Activated CD8-positive, alpha-beta T cell treated with anti-CD3 and anti-CD28 coated beads for 36 hours (primary cell): ENCODE results near the gene RPL27A. TPM values are rescaled to one million over a fixed set of nuclear protein-coding genes. Genes with fewer than 3 reads are reported as not detected.

Experiments used
- ATAC-seq: fragments of 200-7000 bp; cut with Tn5 transposase; one replicate; pipeline ENCODE4 v1.10.0; 2021; ENCODE audit warnings: mild to moderate bottlenecking, moderate library complexity
- CTCF ChIA-PET: fragments of 350-600 bp; sonication (Branson Sonifier 250); formaldehyde crosslinking; loops from one replicate; lab custom pipeline; 2021; ENCODE audit warnings: antibody characterized with exemption; lab: Charles Lee
- POLR2A ChIA-PET: fragments of 350-600 bp; sonication (Branson Sonifier 250); formaldehyde crosslinking; loops from one replicate; lab custom pipeline; 2021; ENCODE audit warnings: antibody characterized with exemption; lab: Charles Lee
- DNase-seq: peaks from one replicate; pipeline ENCODE4 v3.0.0-alpha.2; 2020
- H3K27ac Mint-ChIP-seq: one replicate; pipeline ENCODE4 v1.8.0; 2021; ENCODE audit warnings: mild to moderate bottlenecking, mixed read lengths
- H3K27me3 Mint-ChIP-seq: one replicate; pipeline ENCODE4 v1.8.0; 2021; ENCODE audit warnings: mixed read lengths
- H3K36me3 Mint-ChIP-seq: one replicate; pipeline ENCODE4 v1.8.0; 2021; ENCODE audit warnings: low read depth, mixed read lengths
- H3K4me1 Mint-ChIP-seq: one replicate; pipeline ENCODE4 v1.8.0; 2021; ENCODE audit warnings: low read depth, mixed read lengths
- H3K4me3 Mint-ChIP-seq: one replicate; pipeline ENCODE4 v1.8.0; 2021; ENCODE audit warnings: mild to moderate bottlenecking, moderate library complexity, mixed read lengths
- H3K9me3 Mint-ChIP-seq: one replicate; pipeline ENCODE4 v1.8.0; 2021; ENCODE audit warnings: mixed read lengths
- CTCF ChIP-seq: fragments of 200-600 bp; IDR thresholded peaks from one replicate; pipeline ENCODE4 v1.8.0; 2022; ENCODE audit warnings: antibody characterized with exemption, mild to moderate bottlenecking
- intact Hi-C: fragments of 100-400 bp; cut with micrococcal nuclease; formaldehyde crosslinking; loops from one replicate; pipeline ENCODE4 v1.10.0; 2022
- total RNA-seq, 2 experiments: library from RNA; stranded (reverse); gene quantifications; one replicate each; pipeline ENCODE4 v1.2.3, GENCODE V29; 2021

The RPL27A gene
- total RNA-seq, 2 experiments from 2014 or later = 959 to 987 TPM

DNA sequence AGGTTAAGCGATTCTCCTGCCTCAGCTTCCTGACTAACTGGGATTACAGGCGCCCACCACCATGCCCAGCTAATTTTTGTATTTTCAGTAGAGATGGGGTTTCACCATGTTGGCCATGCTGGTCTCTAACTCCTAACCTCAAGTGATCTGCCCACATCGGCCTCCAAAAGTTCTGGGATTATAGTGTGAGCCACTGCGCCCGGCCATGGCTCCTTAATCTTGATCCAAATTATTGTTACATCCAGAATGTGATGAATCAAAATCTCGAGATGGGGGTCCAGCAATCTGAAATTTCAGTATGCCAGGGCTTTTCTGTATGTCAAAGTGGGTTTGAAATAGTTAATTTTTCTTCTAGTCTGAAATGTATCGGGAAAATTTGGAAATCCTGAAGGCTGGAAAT lies 3.7 kb downstream of the RPL27A start:
- H3K9me3 Mint-ChIP-seq = no peaks in the 10 kb centered on the region
- ATAC-seq (no peak), DNase-seq (no peak)
- H3K4me1 Mint-ChIP-seq = peaks cover 49% of the 10 kb centered on the region
- peaks cover 83% of the 10 kb centered on the region for H3K36me3 Mint-ChIP-seq
- no peak for TF ChIP-seq CTCF
- peak overlapping the region; percentile 97 for H3K27ac Mint-ChIP-seq
- CTCF ChIA-PET = no interaction called here
- POLR2A ChIA-PET = interaction anchor here (0.5 to 1.1 kb wide), 5 partner anchors 58 to 377 kb away, joined by 3 to 4 read pairs (median 3); partner anchors contain the start of gene TMEM9B
- intact Hi-C loops = loop anchor here (5.0 kb wide), 1 partner anchor 276 kb away; the partner anchor contains the start of gene TMEM9B
- no peaks in the 10 kb centered on the region for H3K27me3 Mint-ChIP-seq
- peak overlapping the region; percentile 93 for H3K4me3 Mint-ChIP-seq

- no peak for TF ChIP-seq CTCF
- Mint-ChIP-seq H3K4me3 (peak overlapping the region; percentile 93), H3K27me3 (no peaks in the 10 kb centered on the region), H3K36me3 (peaks cover 79% of the 10 kb centered on the region), H3K27ac (peak overlapping the region; percentile 97), H3K4me1 (peaks cover 45% of the 10 kb centered on the region), H3K9me3 (no peaks in the 10 kb centered on the region)
- ChIA-PET POLR2A (interaction anchor here (0.7 to 2.1 kb wide), 11 partner anchors 9 to 445 kb away, joined by 3 to 9 read pairs (median 3); no protein-coding TSS in a partner anchor), CTCF (interaction anchor here (0.6 to 1.2 kb wide), 6 partner anchors 11 to 420 kb away, joined by 3 to 5 read pairs (median 3); no protein-coding TSS in a partner anchor)
- intact Hi-C loops = loop anchor here (5.0 kb wide), 1 partner anchor 274 kb away; the partner anchor contains the start of gene TMEM9B
- peak; percentile 91 for ATAC-seq
- peak; percentile 91 for DNase-seq
These were observed 6.1 kb downstream of the RPL27A start for GRCh38 chr11:8688414-8689362.

- Mint-ChIP-seq H3K9me3 (no peaks in the 10 kb centered on the region), H3K4me1 (peaks cover 38% of the 10 kb centered on the region), H3K27ac (peak overlapping the region; percentile 97), H3K4me3 (peak overlapping the region; percentile 93), H3K36me3 (peaks cover 72% of the 10 kb centered on the region), H3K27me3 (no peaks in the 10 kb centered on the region)
- no peak for ATAC-seq
- intact Hi-C loops = loop anchor here (5.0 kb wide), 1 partner anchor 273 kb away; the partner anchor contains the start of gene TMEM9B
- CTCF ChIA-PET = interaction anchor here (1.6 kb wide), 1 partner anchor 270 kb away, joined by 3 read pairs; no protein-coding TSS in a partner anchor
- TF ChIP-seq CTCF = no peak
- DNase-seq = no peak
- POLR2A ChIA-PET = interaction anchor here (0.6 to 2.1 kb wide), 7 partner anchors 7 to 444 kb away, joined by 3 to 10 read pairs (median 3); partner anchors contain the start of genes RPL27A and TRIM66
These were observed 7.2 kb downstream of the RPL27A start for GRCh38 chr11:8689726-8690255.

- Mint-ChIP-seq H3K9me3 (no peaks in the 10 kb centered on the region), H3K4me1 (peaks cover 29% of the 10 kb centered on the region), H3K27ac (no peak overlapping the region), H3K4me3 (peak overlapping the region; percentile 93), H3K36me3 (peaks cover 69% of the 10 kb centered on the region), H3K27me3 (no peaks in the 10 kb centered on the region)
- ChIA-PET CTCF (interaction anchor here (1.6 kb wide), 1 partner anchor 269 kb away, joined by 3 read pairs; no protein-coding TSS in a partner anchor), POLR2A (interaction anchor here (0.7 to 2.0 kb wide), 4 partner anchors 8 to 270 kb away, joined by 4 to 10 read pairs (median 4); partner anchors contain the start of genes RPL27A and TRIM66)
- ATAC-seq (no peak), DNase-seq (no peak)
- intact Hi-C loops = no loop called here
- no peak for TF ChIP-seq CTCF
These were observed 8.1 kb downstream of the RPL27A start for GRCh38 chr11:8690374-8691342.
